ENCODE results near the gene NXF3. TPM values are rescaled to one million over a fixed set of nuclear protein-coding genes. Genes with fewer than 3 reads are reported as not detected.

NXF3 gene, protein sequence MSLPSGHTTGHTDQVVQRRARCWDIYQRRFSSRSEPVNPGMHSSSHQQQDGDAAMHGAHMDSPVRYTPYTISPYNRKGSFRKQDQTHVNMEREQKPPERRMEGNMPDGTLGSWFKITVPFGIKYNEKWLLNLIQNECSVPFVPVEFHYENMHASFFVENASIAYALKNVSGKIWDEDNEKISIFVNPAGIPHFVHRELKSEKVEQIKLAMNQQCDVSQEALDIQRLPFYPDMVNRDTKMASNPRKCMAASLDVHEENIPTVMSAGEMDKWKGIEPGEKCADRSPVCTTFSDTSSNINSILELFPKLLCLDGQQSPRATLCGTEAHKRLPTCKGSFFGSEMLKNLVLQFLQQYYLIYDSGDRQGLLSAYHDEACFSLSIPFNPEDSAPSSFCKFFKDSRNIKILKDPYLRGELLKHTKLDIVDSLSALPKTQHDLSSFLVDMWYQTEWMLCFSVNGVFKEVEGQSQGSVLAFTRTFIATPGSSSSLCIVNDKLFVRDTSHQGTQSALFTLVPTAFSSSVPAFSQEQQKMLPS
- total RNA-seq = not detected

GRCh38 chrX:103092942-103093341 is at the start of gene NXF3:
Gene NXF3 (minus strand): TSS chrX:103093143. CDS start chrX:103093023, 120 bp downstream.

GRCh38 chrX:103063918-103064434 is 29.0 kb downstream of the NXF3 start, which contains the start of gene BEX1:
Gene BEX1 (minus strand): TSS chrX:103064171. CDS start chrX:103063274, 897 bp downstream.

Other genes starting within 250 kb of the NXF3 start
- gene RAB40AL, start 155.9 kb downstream of the NXF3 start, total RNA-seq = 2.1 TPM
- gene BEX1, start 29.0 kb downstream of the NXF3 start, total RNA-seq = 94.6 TPM
- gene BEX4, start 122.0 kb upstream of the NXF3 start, total RNA-seq = 67.1 TPM
- gene TCEAL8, start 162.0 kb upstream of the NXF3 start, total RNA-seq = 98.9 TPM
- gene TCEAL5, start 183.6 kb upstream of the NXF3 start, total RNA-seq = 8.1 TPM
- 48.4 TPM for gene BEX2, start 217.8 kb upstream of the NXF3 start, total RNA-seq
- 71.6 TPM for gene TCEAL7, start 237.1 kb upstream of the NXF3 start, total RNA-seq

Data from camera-type eye (tissue), 1 donor.